Skeletal muscle satellite cell (primary cell): ENCODE measurements around the gene CCDC152.

Experiments
- H3K27me3 ChIP-seq: 2 replicates; pipeline ENCODE4 v1.7.0; 2013; ENCODE audit warnings: low read length; ENCODE audit not compliant: control insufficient read depth, insufficient read depth
- H3K36me3 ChIP-seq: 2 replicates; pipeline ENCODE4 v1.7.0; 2013; ENCODE audit warnings: mild to moderate bottlenecking, control low read depth, low read length; ENCODE audit not compliant: insufficient read depth
- H3K4me1 ChIP-seq: 2 replicates; pipeline ENCODE4 v1.7.0; 2013; ENCODE audit warnings: low read length; ENCODE audit not compliant: control insufficient read depth, insufficient read depth
- H3K4me2 ChIP-seq: 2 replicates; pipeline ENCODE4 v1.7.0; 2013; ENCODE audit warnings: mild to moderate bottlenecking, low read length
- H3K4me3 ChIP-seq: 2 replicates; pipeline ENCODE4 v1.7.0; 2013; ENCODE audit warnings: low read length
- H3K9ac ChIP-seq: 2 replicates; pipeline ENCODE4 v1.7.0; 2013; ENCODE audit warnings: mild to moderate bottlenecking, low read depth, low read length, moderate library complexity
- H3K9me3 ChIP-seq: replicated peaks from 2 replicates; pipeline ENCODE4 v1.7.0; 2013; ENCODE audit warnings: mild to moderate bottlenecking, control low read depth, low read length

Gene CCDC152

DNA sequence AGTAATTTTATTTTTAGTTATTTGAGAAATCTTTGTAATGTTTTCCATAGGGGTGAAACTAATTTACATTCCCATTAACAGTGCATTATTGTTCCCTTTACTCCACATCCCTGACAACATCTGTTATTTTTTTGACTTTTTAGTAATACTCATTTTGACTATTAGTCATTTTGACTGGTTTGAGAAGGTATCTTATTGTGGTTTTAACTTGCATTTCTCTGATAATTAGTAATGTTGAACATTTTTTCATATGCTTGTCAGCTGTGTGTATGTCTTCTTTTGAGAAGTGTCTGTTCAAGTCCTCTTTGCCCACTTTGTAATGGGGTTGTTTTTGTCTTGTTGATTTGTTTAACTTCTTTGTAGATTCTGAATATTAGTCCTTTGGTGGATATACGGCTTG, 27.5 kb downstream of the CCDC152 start:
- Histone ChIP-seq H3K27me3 (no peaks in the 10 kb centered on the region), H3K4me1 (no peaks in the 10 kb centered on the region), H3K4me3 (no peak overlapping the region), H3K36me3 (no peaks in the 10 kb centered on the region), H3K9ac (no peak overlapping the region), H3K9me3 (no peaks in the 10 kb centered on the region), H3K4me2 (no peak overlapping the region)

DNA sequence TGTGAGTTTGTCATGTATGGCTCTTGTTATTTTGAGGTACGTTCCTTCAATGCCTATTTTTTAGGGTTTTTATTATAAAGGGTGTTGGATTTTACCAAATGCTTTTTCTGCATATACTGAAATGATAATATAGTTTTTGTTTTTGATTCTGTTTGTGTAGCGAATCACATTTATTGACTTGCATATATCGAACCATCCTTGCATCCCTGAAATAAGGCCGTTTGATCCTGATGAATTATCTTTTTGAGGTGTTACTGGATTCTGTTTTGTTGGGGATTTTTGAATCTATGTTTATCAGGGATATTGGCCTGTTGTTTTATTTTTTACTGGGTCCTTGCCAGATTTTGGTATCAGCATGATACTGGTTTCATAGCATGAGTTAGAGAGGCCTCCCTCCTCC, 29.1 kb downstream of the CCDC152 start:
- no peaks in the 10 kb centered on the region for H3K9me3 ChIP-seq
- H3K9ac ChIP-seq: no peak overlapping the region
- H3K4me2 ChIP-seq: no peak overlapping the region
- H3K36me3 ChIP-seq: no peaks in the 10 kb centered on the region
- H3K4me3 ChIP-seq: no peak overlapping the region
- H3K4me1 ChIP-seq: no peaks in the 10 kb centered on the region
- H3K27me3 ChIP-seq: no peaks in the 10 kb centered on the region

DNA sequence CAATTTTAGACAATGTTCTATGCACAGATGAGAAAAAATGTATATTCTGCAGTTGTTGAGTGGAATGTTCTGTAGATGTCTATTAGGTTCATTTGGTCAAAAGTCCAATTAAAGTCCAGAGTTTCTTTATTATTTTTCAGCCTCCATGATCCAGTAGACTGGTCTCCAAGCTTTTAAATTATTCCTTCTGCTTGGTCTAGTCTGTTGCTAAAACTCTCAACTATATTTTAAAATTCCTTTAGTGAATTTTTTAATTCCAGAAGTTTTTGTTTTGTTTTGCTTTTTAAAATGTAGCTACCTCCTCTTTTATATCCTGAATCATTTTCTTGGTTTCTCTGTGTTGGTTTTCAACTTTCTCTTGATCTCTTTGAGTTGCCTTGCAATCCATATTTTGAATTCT, 30.5 kb downstream of the CCDC152 start:
- Histone ChIP-seq H3K4me1 (no peaks in the 10 kb centered on the region), H3K4me3 (no peak overlapping the region), H3K9ac (no peak overlapping the region), H3K9me3 (no peaks in the 10 kb centered on the region), H3K4me2 (no peak overlapping the region), H3K27me3 (no peaks in the 10 kb centered on the region), H3K36me3 (no peaks in the 10 kb centered on the region)

DNA sequence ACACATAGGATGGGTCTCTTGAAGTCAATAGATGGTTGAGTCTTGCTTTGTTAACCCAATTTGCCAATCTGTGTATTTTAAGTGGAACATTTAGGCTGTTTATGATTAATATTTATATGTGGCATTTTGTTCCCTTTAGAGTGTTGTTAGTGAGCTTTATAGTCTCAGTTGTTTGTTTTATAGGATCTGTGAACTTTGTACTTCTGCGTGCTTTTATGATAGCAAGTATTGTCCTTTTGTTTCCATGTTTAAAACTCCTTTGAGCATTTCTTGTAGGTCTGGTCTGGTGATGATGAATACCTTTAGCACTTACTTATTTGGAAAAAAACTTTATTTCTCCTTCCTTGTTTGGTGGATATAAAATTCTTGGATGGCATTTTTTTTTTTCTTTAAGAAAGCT, 31.2 kb downstream of the CCDC152 start:
- Histone ChIP-seq H3K9ac (no peak overlapping the region), H3K4me2 (no peak overlapping the region), H3K36me3 (no peaks in the 10 kb centered on the region), H3K9me3 (no peaks in the 10 kb centered on the region), H3K27me3 (no peaks in the 10 kb centered on the region), H3K4me1 (no peaks in the 10 kb centered on the region), H3K4me3 (no peak overlapping the region)

DNA sequence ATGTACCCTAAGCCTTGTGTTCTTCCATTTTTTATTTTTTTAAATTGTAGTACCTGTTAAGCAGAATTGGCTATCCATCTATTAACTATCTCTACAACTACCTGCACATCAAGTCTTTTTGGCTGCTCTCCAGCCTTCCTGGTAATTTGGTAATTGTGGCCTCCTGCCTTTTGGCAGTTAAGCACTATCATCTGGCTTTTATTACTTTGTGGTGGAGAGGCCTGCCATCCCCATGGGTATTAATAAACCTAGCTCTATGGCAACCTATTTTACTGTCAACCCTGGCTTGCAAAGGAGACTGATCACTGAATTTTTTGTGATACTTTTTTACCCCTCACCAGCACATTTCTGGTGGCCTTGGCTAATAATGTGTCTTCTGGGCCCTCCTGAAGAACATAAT, 34.5 kb downstream of the CCDC152 start:
- no peak overlapping the region for H3K4me2 ChIP-seq
- no peaks in the 10 kb centered on the region for H3K4me1 ChIP-seq
- no peaks in the 10 kb centered on the region for H3K9me3 ChIP-seq
- H3K4me3 ChIP-seq: no peak overlapping the region
- no peaks in the 10 kb centered on the region for H3K36me3 ChIP-seq
- no peaks in the 10 kb centered on the region for H3K27me3 ChIP-seq
- H3K9ac ChIP-seq: no peak overlapping the region

DNA sequence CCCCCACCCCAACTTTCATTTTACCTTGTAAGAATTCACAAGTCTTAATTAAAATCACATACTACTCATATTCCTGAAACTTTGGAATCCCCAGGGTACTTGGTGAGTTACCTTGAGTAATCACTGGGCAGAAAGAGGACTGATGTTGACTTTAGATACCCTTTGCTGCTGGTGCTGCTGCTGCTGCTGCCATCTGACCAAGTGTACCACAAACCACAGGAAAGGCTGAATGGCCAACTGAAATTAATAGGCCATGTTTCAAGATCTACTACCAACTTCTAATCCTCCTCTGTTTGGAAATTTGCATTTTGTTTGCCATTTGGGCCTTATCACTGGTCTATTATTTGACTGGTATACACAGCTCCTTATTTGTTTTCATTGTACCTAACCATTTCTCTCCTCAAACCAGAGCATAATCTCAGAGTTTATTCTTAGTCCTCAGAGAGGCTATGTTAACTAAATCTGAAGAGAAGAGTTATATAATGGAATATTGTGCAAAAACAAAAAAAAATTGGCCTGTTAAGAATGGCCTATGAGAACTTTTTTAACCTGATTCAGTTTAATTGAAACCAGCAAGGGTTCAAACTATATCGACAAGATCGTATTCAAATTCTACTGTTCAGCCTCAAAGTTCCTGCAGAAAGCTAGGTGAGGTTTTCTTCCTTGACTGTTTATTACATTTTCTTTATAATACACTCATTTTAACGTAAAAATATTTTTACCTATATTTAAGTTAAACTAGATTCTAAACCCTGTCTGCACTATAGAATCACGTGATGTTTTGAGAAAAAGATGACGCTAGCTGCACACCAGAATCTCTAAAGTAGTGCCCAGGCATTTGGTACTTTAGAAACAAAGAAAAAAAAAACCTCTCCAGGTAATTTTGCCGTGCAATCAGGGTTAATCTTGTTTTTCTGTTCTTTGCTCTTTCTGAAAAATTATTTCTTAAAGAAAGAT, 41.9 kb downstream of the CCDC152 start:
- no peak overlapping the region for H3K4me2 ChIP-seq
- no peaks in the 10 kb centered on the region for H3K27me3 ChIP-seq
- no peaks in the 10 kb centered on the region for H3K4me1 ChIP-seq
- H3K4me3 ChIP-seq: no peak overlapping the region
- H3K9me3 ChIP-seq: no peaks in the 10 kb centered on the region
- no peak overlapping the region for H3K9ac ChIP-seq
- H3K36me3 ChIP-seq: no peaks in the 10 kb centered on the region

DNA sequence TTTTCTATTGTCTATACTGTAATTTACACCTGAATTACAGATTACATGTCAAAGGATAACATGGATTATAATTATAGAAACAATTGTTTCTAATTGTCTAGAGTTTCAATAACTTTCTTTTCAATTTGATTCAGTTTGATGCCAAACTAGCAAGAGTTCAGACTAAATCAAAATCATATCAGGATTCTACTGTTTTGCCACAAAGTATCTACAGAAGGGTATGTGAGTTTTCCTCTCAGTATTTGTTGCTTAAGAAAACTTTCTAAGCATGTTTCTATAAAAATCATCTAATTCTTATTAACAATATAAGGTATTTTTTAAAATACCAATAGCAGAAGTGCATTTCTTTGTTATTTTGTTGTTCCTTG, 42.6 kb downstream of the CCDC152 start:
- H3K4me1 ChIP-seq: no peaks in the 10 kb centered on the region
- H3K36me3 ChIP-seq: no peaks in the 10 kb centered on the region
- no peaks in the 10 kb centered on the region for H3K9me3 ChIP-seq
- H3K9ac ChIP-seq: no peak overlapping the region
- no peaks in the 10 kb centered on the region for H3K27me3 ChIP-seq
- no peak overlapping the region for H3K4me2 ChIP-seq
- H3K4me3 ChIP-seq: no peak overlapping the region

DNA sequence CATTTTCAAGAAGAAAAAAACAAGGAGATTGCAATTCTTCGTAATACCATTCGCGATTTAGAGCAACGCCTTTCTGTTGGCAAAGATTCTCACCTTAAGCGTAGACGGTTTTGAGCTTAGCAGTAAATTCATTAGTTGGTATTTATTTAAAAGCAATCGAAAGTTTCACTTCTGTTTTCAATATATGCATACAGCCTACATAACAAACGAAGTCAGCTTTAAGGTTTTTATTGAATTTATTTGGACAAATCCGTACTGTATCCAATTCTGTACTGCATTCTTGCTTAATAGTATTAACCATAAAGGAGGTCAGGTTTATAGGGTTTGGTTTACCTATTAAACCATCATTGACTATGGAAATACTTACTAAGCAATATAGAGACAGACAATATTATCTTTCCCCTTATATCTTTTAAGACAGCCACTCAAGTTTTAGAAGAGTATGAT, 43.1 kb downstream of the CCDC152 start:
- H3K36me3 ChIP-seq: no peaks in the 10 kb centered on the region
- no peak overlapping the region for H3K4me3 ChIP-seq
- H3K4me1 ChIP-seq: no peaks in the 10 kb centered on the region
- H3K9me3 ChIP-seq: no peaks in the 10 kb centered on the region
- no peaks in the 10 kb centered on the region for H3K27me3 ChIP-seq
- H3K4me2 ChIP-seq: no peak overlapping the region
- no peak overlapping the region for H3K9ac ChIP-seq

DNA sequence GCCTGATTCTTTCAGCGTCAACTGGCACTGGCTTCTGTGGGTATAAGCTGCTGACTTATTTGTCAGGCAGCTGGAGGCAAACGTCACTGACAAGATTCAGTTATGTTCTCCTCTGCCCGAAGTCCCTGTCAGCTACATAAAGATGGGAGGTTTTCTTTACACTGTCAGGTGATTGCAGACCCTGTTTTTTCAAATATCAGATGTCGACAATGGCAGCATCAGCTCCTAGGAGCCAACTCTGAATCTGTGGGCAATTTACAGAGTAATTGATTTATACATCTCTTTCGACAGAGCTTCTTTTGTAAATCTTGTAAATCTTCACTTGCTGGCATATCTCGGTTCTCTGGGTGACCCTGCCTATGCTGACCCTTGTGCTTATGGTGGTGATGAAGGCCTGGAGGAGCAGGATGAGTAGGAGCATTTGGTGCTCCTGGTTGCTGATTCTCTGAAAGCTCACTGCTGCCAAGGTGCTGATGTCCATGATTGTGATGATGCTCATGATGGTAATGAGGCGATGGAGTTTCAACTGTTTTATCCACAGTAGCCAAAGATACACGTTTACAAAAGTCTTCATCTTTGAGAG, 44.2 kb downstream of the CCDC152 start:
- H3K36me3 ChIP-seq: no peaks in the 10 kb centered on the region
- H3K27me3 ChIP-seq: no peaks in the 10 kb centered on the region
- no peak overlapping the region for H3K4me2 ChIP-seq
- H3K9me3 ChIP-seq: no peaks in the 10 kb centered on the region
- H3K4me1 ChIP-seq: no peaks in the 10 kb centered on the region
- H3K9ac ChIP-seq: no peak overlapping the region
- no peak overlapping the region for H3K4me3 ChIP-seq

DNA sequence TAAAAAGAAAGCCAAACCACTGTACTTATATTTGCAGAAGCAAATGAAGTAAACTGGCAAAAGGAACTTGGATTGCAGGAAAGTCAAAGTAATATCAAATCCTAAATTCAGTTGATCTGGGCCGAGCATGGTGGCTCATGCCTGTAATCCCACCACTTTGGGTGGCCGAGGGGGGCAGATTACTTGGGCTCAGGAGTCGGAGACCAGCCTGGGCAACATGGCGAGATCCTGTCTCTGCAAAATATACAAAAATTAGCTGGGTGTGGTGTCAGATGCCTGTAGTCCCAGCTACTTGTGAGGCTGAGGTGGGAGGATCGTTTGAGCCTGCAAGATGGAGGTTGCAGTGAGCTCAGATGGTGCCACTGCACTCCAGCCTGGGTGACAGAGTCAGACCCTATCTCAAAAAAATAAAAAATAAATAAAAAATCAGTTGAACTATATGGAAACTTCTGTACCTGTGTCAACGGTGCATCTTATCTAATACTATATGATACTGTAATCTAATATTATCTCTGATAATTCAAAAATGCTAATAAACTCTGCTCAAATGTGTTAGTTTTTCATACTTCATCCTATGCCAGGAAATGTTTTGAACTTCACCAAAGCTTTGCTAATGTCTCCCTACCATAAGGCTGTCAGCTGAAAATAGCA, 45.0 kb downstream of the CCDC152 start:
- Histone ChIP-seq H3K36me3 (no peaks in the 10 kb centered on the region), H3K4me3 (no peak overlapping the region), H3K4me1 (no peaks in the 10 kb centered on the region), H3K9ac (no peak overlapping the region), H3K4me2 (no peak overlapping the region), H3K27me3 (no peaks in the 10 kb centered on the region), H3K9me3 (no peaks in the 10 kb centered on the region)

DNA sequence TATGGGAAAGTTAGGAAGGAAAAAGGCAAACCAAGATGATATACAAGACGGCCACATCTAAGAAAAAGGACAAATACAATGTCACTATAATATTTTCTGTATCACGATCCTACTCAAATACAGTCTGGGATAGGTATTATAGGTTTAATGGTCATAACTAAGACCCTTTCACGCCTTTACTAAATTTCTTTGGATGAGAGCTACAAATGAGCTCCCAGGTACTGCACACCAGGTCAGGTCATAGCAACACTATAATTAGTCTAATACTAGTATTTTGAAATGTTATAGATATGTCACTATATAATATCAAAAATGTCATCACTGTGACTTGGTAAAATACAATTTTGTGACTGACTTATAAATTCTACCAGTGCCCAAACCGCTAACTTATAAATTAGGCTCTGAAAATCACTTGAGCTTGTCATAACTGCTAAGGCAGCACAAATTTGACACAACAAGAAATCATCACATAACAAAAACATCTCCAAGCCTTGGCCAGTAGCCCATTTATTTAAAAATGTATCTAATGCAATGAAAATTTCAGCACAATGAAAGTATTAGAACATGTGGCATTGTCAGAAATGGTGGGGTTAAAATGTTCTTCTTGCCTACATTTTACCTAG, 48.2 kb downstream of the CCDC152 start:
- Histone ChIP-seq H3K9me3 (no peaks in the 10 kb centered on the region), H3K9ac (no peak overlapping the region), H3K36me3 (no peaks in the 10 kb centered on the region), H3K4me3 (no peak overlapping the region), H3K27me3 (no peaks in the 10 kb centered on the region), H3K4me1 (no peaks in the 10 kb centered on the region), H3K4me2 (no peak overlapping the region)
